Inferior parietal cortex (tissue), 1 donor: ENCODE measurements around the gene ST3GAL2.

Experiments
- DNase-seq: peaks from one replicate; pipeline ENCODE4 v3.0.0-alpha.2; 2016; ENCODE audit errors: extremely low spot score

ST3GAL2 gene

DNA sequence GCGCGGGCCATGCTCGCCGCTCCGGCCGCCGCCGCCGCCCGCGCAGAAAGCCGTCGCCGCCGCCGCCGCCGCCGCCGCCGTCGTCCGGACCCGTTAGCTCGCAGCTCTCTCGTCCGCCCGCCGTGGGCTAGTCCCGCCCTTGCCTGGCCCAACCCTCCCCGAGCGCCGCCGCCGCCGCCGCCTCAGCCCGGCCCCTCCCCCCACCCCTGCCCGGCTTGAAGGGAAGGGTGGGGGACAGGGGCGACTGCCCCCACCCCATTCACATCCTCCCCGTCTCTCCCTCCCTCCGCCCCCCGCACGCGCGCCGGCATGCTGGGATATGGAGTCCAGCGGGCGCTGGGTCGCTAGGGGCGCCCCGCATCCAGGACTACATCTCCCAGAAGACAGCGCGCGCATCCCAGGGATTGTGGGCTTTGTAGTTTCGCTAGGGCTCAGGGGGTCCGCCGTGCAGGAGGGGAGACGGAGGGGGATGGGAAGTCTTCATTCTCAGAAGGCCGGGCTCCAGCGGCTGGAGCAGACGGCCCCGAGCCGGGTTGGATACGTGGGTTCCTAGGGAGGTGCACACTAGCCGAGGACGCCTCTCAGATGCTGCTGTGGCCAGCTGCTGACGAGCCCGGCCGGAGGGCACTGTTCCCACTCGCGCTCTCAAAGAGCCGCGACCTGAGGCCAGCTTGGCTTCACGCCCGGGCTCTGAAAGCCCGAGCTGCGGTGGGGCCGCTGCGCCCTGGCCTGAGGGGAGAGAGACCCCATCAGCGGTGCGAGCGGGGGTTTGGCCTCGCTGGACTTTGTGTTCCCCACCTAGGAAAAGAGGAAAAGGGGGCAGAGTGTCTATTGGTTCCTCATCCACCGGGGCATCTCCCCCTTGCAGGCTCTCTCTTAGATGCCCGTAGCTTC lies at the start of gene ST3GAL2:
TSS of gene ST3GAL2 (minus strand) at position 132 of the 894 bp plus-strand sequence. CDS start 40,570 bp downstream, outside the sequence.
- peak; percentile 93 for DNase-seq

GRCh38 chr16:70484867-70485266 lies 46.0 kb upstream of the ST3GAL2 start:
- DNase-seq = no peak

DNA sequence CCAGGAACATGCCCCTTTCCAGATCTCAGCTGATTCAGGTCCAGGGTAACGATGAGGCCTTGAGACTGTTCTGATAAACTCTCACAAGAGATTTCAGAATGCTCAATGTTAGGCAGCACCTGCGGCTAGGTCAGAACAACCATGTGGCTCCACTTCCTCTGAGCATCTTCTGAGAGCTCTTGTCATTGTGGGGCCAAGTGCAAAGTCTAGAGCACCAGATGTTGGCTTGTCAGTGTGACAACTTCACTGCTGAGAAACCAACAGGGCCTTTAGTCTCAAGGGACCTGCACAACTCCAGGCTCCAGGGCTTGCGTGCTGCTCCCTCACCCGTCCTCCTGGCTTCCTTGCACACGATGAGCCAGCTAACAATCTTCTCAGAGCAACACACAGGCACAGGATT lies 44.5 kb upstream of the ST3GAL2 start:
- DNase-seq = no peak

DNA sequence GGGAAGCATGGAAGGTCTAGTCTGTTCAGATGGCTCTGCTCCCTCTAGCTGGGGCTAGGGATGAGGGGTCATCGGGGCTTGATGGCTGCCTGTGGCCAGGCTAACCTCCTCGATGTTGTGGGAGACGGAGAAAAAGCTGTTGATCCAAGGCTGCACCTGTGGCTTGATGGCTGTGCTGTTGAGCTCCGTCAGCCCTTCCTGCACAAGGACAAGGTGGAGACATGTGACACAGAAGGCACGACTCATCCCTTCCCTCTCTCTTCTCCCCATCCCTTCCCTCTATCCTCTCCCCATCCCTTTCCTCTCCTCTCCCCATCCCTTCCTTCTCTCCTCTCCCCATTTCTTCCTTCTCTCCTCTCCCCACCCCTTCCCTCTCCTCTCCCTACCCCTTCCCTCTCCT lies 43.7 kb upstream of the ST3GAL2 start:
- DNase-seq = no peak

DNA sequence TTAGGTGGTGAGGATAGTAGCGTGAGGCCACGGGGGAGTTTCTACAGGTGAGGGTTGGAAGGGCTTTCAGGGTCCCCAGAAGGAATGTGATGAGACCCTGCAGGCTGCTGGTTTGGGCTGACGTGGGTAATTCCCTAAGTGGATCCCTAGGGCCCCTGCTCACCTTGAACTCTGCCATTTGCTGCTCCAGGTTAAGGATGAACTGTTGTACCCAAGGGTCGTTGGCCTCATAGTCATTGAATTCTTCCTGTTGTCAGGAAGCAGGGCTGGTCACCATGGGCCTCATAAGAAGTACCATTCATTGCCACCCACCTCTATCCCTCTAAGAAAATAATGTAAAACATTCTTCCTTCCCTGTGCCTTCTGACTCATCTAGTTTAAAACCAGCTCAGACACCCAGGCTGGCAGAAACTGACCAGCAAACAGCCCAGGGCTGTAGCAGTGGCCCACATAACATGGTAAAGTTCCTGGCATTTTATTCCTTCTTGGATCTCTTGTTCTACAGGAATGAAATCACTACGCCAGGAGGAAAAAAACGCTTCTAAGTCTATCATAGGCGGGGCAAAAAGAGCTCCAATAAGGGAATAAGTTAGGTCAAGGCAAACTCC lies 43.1 kb upstream of the ST3GAL2 start:
- no peak for DNase-seq

- DNase-seq = no peak
Observed at GRCh38 chr16:70480127-70481105, 41.5 kb upstream of the ST3GAL2 start.

DNA sequence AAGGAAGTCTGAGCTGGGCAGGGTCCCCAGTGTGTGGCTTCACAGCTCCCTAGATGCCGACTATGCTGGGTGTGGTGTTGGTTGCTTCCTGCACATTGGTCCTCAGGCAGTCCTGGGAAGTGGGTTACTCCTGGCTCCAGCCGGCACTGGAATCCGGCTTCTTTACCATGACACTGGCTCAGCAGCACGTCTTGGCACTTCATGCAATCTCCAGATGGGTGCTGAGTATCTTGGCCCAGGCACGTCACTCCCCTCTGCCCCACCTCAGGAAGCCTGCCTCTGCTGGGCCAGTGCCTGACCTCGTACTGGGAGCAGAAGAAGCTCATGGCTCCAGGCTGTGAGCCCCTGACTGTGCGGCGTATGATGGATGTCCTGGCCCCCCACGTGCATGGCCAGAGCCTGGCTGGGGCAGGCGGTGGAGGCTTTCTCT lies 40.0 kb upstream of the ST3GAL2 start:
- no peak for DNase-seq

DNA sequence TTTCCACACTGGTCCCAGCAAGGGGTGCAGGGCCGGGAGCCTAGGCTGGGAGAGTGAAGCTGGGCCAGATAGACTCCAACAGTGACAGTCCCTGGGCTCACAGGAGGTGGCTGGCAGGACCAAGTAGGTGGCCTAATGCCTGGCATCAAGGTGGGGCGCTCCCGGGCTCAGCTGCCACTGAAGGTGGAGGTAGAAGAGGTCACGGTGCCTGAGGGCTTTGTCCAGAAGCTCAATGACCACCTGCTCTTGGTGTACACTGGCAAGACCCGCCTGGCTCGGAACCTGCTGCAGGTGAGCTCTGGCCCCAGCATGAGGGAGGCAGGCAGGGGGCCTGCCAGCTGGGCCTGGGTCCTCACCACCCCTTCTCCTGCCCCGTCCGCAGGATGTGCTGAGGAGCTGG lies 39.3 kb upstream of the ST3GAL2 start:
- DNase-seq = no peak

DNA sequence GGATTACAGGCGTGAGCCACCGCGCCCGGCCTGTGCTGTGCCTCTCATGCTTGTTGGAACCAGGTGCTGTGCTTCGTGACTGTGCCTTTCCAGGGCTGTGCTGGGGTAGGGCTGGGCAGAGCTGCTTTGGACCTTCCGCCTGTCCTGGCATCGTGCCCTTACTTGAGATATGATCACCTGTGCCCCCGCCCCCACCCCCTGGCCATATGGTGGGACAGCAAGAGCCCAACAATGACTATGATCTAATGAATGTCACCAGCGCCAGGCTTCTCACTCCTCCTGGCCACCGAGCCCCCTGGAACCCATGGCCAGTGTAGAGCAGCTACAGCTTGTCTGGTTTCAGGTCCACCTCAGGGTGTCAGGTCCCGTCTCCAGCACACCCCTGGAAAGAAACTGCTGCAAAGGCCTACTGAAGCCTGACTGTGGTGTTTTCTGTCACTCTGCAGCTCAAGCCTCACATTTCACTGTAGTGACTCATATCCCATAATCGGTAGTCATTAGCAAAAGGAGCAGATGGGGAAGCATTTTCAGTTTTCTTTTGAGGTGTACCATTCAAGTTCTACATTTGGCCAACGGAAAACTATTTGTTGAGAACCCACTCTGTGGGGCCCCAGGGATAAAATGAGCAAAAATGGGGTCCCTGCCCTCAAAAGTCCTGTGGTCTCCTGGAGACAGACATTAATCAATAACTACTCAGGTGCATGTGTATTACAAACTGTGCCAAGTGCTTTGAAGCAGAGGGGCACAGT lies 37.5 kb upstream of the ST3GAL2 start:
- DNase-seq = peak; percentile 29

GRCh38 chr16:70475054-70475871 lies 36.4 kb upstream of the ST3GAL2 start:
- DNase-seq = no peak

- DNase-seq = no peak
Observed at GRCh38 chr16:70474320-70475053, 35.6 kb upstream of the ST3GAL2 start.

- DNase-seq = no peak
Observed at GRCh38 chr16:70473446-70474319, 34.8 kb upstream of the ST3GAL2 start.

DNA sequence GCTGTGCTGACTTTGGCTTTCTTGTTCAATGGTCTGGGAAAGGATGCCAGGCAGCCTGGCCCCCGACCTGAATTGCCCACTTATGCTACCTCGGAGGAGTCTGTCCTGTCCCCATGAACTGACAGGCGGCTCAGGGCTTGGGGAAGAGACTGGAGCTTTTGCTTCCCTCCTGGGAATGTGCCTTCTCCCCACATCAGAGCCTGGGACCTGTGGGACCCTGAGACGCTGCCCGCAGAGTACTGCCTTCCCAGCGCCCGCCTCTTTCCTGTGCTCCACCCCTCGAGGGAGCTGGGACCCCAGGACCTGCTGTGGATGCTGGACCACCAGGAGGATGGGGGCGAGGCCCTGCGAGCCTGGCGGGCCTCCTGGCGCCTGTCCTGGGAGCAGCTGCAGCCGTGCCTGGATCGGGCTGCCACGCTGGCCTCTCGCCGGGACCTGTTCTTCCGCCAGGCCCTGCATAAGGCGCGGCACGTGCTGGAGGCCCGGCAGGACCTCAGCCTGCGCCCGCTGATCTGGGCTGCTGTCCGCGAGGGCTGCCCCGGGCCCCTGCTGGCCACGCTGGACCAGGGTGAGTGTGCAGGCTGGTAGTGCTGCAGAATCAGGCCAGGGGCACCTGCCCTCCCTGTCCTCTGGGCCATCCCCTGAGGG lies 34.0 kb upstream of the ST3GAL2 start:
- DNase-seq = no peak

DNA sequence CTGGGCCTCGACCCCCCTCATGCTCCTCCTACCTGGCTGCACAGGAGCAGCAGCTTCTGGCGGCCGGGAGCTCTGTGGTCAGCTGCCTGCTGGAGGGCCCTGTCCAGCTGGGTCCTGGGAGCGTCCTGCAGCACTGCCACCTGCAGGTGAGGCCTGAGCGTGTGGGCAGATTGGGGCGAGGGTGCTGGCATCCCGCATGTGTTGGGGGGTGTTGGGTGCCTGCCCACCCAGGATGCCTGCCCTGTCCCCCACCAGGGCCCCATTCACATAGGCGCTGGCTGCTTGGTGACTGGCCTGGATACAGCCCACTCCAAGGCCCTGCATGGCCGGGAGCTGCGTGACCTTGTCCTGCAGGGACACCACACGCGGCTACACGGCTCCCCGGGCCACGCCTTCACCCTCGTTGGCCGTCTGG lies 32.0 kb upstream of the ST3GAL2 start:
- no peak for DNase-seq

GRCh38 chr16:70470141-70470926 lies 31.4 kb upstream of the ST3GAL2 start:
- no peak for DNase-seq

- no peak for DNase-seq
Observed at GRCh38 chr16:70468776-70469525, 30.1 kb upstream of the ST3GAL2 start.

- DNase-seq = no peak
Observed at GRCh38 chr16:70467608-70468007, 28.7 kb upstream of the ST3GAL2 start.
